Left hindlimb (tissue), 1 donor: Measurements from ENCODE around the gene DUSP12.
"Not testable (repeated sequence)": the region's sequence is repeated elsewhere in the genome, so short reads cannot be mapped to it uniquely, and the experiment has no call there.

Source experiments
- DNase-seq: peaks from one replicate; pipeline ENCODE4 v3.0.0-alpha.2; 2018

DUSP12 gene

GRCh38 chr1:161749509-161750407, at the start of gene DUSP12:
DUSP12 (plus strand) TSS chr1:161749786; CDS start chr1:161749802, 16 bp downstream.
- peak; percentile 96 for DNase-seq

- DNase-seq, result no peak
These were observed 47.3 kb upstream of the DUSP12 start for GRCh38 chr1:161702250-161702649.

GRCh38 chr1:161705537-161705936, 44.0 kb upstream of the DUSP12 start:
- DNase-seq, result no peak

GRCh38 chr1:161706113-161706481, 43.5 kb upstream of the DUSP12 start:
- no peak for DNase-seq

GRCh38 chr1:161706482-161707347, 42.9 kb upstream of the DUSP12 start, which contains the start of gene FCRLA:
FCRLA (plus strand) TSS chr1:161707229; CDS start chr1:161707265, 36 bp downstream.
- no peak for DNase-seq

GRCh38 chr1:161707503-161707902, 42.1 kb upstream of the DUSP12 start:
- DNase-seq, result no peak

- no peak for DNase-seq
These were observed 40.2 kb upstream of the DUSP12 start for GRCh38 chr1:161709373-161709772.

GRCh38 chr1:161710560-161710959, 39.0 kb upstream of the DUSP12 start:
- no peak for DNase-seq

- DNase-seq, result no peak
These were observed 30.8 kb upstream of the DUSP12 start for GRCh38 chr1:161718559-161719324.

- no peak for DNase-seq
These were observed 30.3 kb upstream of the DUSP12 start for GRCh38 chr1:161719325-161719611.

GRCh38 chr1:161720422-161720821, 29.2 kb upstream of the DUSP12 start:
- DNase-seq, result no peak

GRCh38 chr1:161720956-161721737, 28.4 kb upstream of the DUSP12 start, which contains the start of gene FCRLB:
FCRLB (plus strand) TSS chr1:161721544; CDS start chr1:161722673, 1,129 bp downstream.
- DNase-seq, result no peak

GRCh38 chr1:161721738-161722343, 27.7 kb upstream of the DUSP12 start:
- no peak for DNase-seq

- no peak for DNase-seq
These were observed 27.2 kb upstream of the DUSP12 start for GRCh38 chr1:161722406-161722805.

- no peak for DNase-seq
These were observed 26.0 kb upstream of the DUSP12 start for GRCh38 chr1:161723459-161724141.

GRCh38 chr1:161725258-161725907, 24.2 kb upstream of the DUSP12 start:
- not testable (repeated sequence) for DNase-seq

GRCh38 chr1:161725908-161726472, 23.6 kb upstream of the DUSP12 start:
- DNase-seq, result peak; percentile 73

GRCh38 chr1:161726473-161727255, 22.9 kb upstream of the DUSP12 start:
- peak; percentile 96 for DNase-seq

GRCh38 chr1:161727256-161727924, 22.2 kb upstream of the DUSP12 start:
- no peak for DNase-seq
